T-cell (primary cell): ENCODE data around the gene AVPR1B. TPM values are rescaled to one million over a fixed set of nuclear protein-coding genes. Genes with fewer than 3 reads are reported as not detected.

Source experiments
- ATAC-seq, 4 experiments: fragments of 200-7000 bp in 3 of 4; fragments of 150-1000 bp in 1 of 4; cut with Tn5 transposase; replicated peaks in 1 of 4; 1 replicate in 3 of 4; 2 replicates in 1 of 4; pipeline ENCODE4 v1.10.0; 2021; ENCODE audit warnings: moderate library complexity in 3 of 4, mild to moderate bottlenecking in 2 of 4, moderate number of reproducible peaks in 1 of 4
- CTCF ChIA-PET, 2 donors: fragments of 300-600 bp; sonication (Branson Sonifier 250); formaldehyde crosslinking; loops; one replicate each; lab custom pipeline; 2022; ENCODE audit warnings: antibody characterized with exemption in 2 of 2; lab: Charles Lee
- POLR2A ChIA-PET, 2 donors: fragments of 300-600 bp; sonication (Branson Sonifier 250); formaldehyde crosslinking; loops; one replicate each; lab custom pipeline; 2022; ENCODE audit warnings: antibody characterized with exemption in 2 of 2; lab: Charles Lee
- DNase-seq, 35 experiments: peaks; one replicate each; pipeline versions ENCODE4 v3.0.0 to v3.0.0-alpha.2; 2013 to 2023
- H3K27ac ChIP-seq: one replicate; pipeline ENCODE4 v1.5.1; 2013; ENCODE audit warnings: low read length
- H3K27me3 ChIP-seq, 2 experiments: replicated peaks in 1 of 2; 1 replicate in 1 of 2; 2 replicates in 1 of 2; pipeline versions ENCODE4 v1.6.1 to v1.7.0; 2013; ENCODE audit warnings: low read length in 1 of 2, mixed read lengths in 1 of 2; ENCODE audit not compliant: control insufficient read depth in 2 of 2, insufficient read depth in 2 of 2; ENCODE audit errors: extremely low read depth in 1 of 2
- H3K36me3 ChIP-seq, 2 donors: 1 replicate in 1 of 2; 2 replicates in 1 of 2; pipeline versions ENCODE4 v1.6.1 to v1.7.0; 2013; ENCODE audit warnings: low read length in 1 of 2; ENCODE audit not compliant: control insufficient read depth in 2 of 2, insufficient read depth in 1 of 2; ENCODE audit errors: extremely low read depth in 1 of 2
- H3K4me1 ChIP-seq, 2 experiments: 1 replicate in 1 of 2; 2 replicates in 1 of 2; pipeline versions ENCODE4 v1.6.1 to v1.7.0; 2013; ENCODE audit warnings: low read length in 2 of 2, mixed read lengths in 1 of 2; ENCODE audit not compliant: insufficient read depth in 2 of 2, control insufficient read depth in 1 of 2; ENCODE audit errors: extremely low read depth in 1 of 2
- H3K4me3 ChIP-seq, 2 donors: 1 replicate in 1 of 2; 2 replicates in 1 of 2; pipeline versions ENCODE4 v1.5.1 to v1.7.0; 2013; ENCODE audit warnings: mild to moderate bottlenecking in 2 of 2, low read length in 1 of 2, moderate library complexity in 1 of 2; ENCODE audit not compliant: control insufficient read depth in 1 of 2; ENCODE audit errors: extremely low read depth in 1 of 2
- H3K9me3 ChIP-seq: 2 replicates; pipeline ENCODE4 v1.7.0; 2013
- H3K27ac Mint-ChIP-seq, 2 donors: one replicate each; pipeline ENCODE4 v1.8.0; 2020 to 2021; ENCODE audit warnings: mild to moderate bottlenecking in 2 of 2, mixed read lengths in 2 of 2
- H3K27me3 Mint-ChIP-seq, 2 donors: one replicate each; pipeline ENCODE4 v1.8.0; 2021 to 2022; ENCODE audit warnings: mixed read lengths in 2 of 2
- H3K36me3 Mint-ChIP-seq: one replicate; pipeline ENCODE4 v1.8.0; 2021; ENCODE audit warnings: mixed read lengths
- H3K4me1 Mint-ChIP-seq, 3 donors: one replicate each; pipeline ENCODE4 v1.8.0; 2020 to 2022; ENCODE audit warnings: mixed read lengths in 3 of 3, mild to moderate bottlenecking in 1 of 3
- H3K4me3 Mint-ChIP-seq, 3 donors: one replicate each; pipeline ENCODE4 v1.8.0; 2020 to 2022; ENCODE audit warnings: mild to moderate bottlenecking in 3 of 3, mixed read lengths in 3 of 3, moderate library complexity in 3 of 3
- H3K9me3 Mint-ChIP-seq, 3 donors: one replicate each; pipeline ENCODE4 v1.8.0; 2020 to 2022; ENCODE audit warnings: mixed read lengths in 3 of 3
- WGBS: methylation state at CpG from one replicate; pipeline ENCODE4 v1.1.5; 2013; ENCODE audit warnings: missing lambda C conversion rate; ENCODE audit not compliant: insufficient coverage; 5-methylcytosine and 5-hydroxymethylcytosine counted together
- total RNA-seq, 35 experiments: library from RNA in 6 of 35; stranded (reverse) in 6 of 35; fragments of 120-200 nt in 1 of 35; gene quantifications; one replicate each; pipeline versions ENCODE4 v1.2.1 to v1.2.4 and lab custom pipeline; 2013 to 2026

Gene AVPR1B
- total RNA-seq, 5 donors from 2014 or later (not counting 1 experiment from before 2014, with no cell fraction given): 0.12 to 0.33 TPM; not detected in 3

DNA sequence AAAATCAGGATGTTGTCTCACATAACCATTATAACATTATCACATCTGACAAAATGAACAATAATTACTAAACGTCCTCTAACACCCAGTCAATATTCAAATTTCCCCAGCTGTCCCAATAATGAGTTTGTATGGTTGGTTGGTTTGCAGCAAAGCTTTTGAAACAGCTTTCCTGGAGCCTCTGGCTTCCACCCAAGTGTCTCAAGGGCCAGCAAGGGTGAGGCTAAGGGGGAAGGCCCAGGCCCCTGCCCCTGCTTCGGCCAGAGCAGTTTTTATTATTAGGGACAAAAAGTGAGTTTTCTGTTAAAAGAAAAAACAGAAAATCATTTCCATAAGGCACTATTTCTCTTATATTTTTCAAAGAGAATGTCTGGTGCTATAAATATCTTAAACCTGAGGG is 19.1 kb upstream of the AVPR1B start:
- Histone ChIP-seq H3K27ac (no peak overlapping the region), H3K4me3 (no peak overlapping the region), H3K9me3 (no peaks in the 10 kb centered on the region), H3K36me3 (no peaks in the 10 kb centered on the region), H3K4me1 (peaks cover 0 to under 1% of the 10 kb centered on the region in 2 experiments), H3K27me3 (peaks cover 0 to 18% of the 10 kb centered on the region in 2 experiments)
- WGBS: no CpG with 5 or more reads among the region's 2 CpGs
- no peak overlapping the region for H3K27ac Mint-ChIP-seq
- H3K9me3 Mint-ChIP-seq: no peaks in the 10 kb centered on the region
- no peak for DNase-seq
- ChIA-PET POLR2A (no interaction called here), CTCF (no interaction called here)
- H3K4me3 Mint-ChIP-seq: no peak overlapping the region
- no peak for ATAC-seq
- no peaks in the 10 kb centered on the region for H3K4me1 Mint-ChIP-seq
- H3K27me3 Mint-ChIP-seq: peaks cover 20 to 34% of the 10 kb centered on the region in 2 donors
- no peaks in the 10 kb centered on the region for H3K36me3 Mint-ChIP-seq

DNA sequence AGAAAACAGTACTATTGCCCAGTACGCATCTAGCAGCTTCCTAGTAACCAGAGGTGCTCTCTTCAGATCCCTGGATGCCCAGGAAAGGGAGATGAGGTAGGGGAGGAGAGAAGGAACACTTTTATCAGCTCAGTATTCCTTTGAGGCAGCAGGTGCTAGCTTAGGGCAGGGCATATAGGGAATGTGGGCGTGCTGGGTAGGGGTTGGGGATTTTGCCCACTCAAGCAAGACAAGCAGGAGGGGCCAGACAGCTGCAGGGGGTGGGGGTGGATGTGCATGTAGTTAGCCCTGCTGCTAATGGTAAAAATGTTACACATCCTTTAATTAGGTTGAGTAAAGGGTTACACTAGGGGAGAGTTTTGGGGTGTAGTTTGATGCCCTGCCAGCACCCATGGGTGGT is 18.1 kb upstream of the AVPR1B start:
- Histone ChIP-seq H3K27me3 (peaks cover 0 to 17% of the 10 kb centered on the region in 2 experiments), H3K27ac (no peak overlapping the region), H3K4me3 (no peak overlapping the region), H3K4me1 (no peaks in the 10 kb centered on the region), H3K9me3 (no peaks in the 10 kb centered on the region), H3K36me3 (no peaks in the 10 kb centered on the region)
- ChIA-PET CTCF (no interaction called here), POLR2A (no interaction called here)
- ATAC-seq (no peak), DNase-seq (no peak)
- Mint-ChIP-seq H3K27me3 (peaks cover 26 to 29% of the 10 kb centered on the region in 2 donors), H3K9me3 (no peaks in the 10 kb centered on the region), H3K4me1 (no peaks in the 10 kb centered on the region), H3K36me3 (no peaks in the 10 kb centered on the region), H3K4me3 (no peak overlapping the region), H3K27ac (no peak overlapping the region)
- 86% methylated on average over 2 of the region's 2 CpGs for WGBS

DNA sequence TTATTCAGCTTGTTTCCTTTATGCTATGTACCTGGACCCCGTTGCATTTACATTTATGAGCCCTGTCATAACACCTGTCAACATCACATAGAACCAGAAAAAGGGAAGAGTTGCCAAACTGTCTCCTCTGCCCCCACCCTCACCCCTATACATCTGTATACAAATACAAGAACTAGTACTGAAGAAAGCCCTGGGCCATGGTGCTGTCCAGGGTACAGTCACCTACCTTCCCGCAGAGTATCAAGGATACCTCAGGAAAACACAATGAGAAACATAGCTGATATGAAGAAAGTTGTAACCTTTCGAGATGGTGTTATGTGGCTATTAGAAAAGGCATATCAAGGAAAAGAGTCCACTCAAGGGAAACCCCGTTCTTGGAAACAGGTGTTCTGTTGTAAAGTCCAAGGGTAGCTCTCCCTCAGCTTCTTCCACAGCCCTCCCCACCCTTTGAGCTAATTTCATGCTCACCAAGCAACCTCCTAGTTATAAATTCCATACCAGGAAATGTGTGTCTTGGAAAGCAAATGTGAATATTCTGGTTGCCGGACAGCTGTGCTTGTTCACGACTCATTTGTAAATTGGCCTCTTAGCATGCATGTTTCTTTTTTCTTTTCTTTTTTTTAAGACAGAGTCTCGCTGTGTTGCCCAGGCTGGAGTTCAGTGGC is 16.7 kb upstream of the AVPR1B start:
- H3K36me3 ChIP-seq: no peaks in the 10 kb centered on the region
- ATAC-seq: no peak
- no peaks in the 10 kb centered on the region for H3K9me3 ChIP-seq
- DNase-seq: no peak
- no peak overlapping the region for H3K27ac ChIP-seq
- POLR2A ChIA-PET: no interaction called here
- Mint-ChIP-seq H3K27ac (no peak overlapping the region), H3K36me3 (no peaks in the 10 kb centered on the region), H3K9me3 (no peaks in the 10 kb centered on the region), H3K27me3 (peaks cover 25% of the 10 kb centered on the region in 2 donors), H3K4me3 (no peak overlapping the region), H3K4me1 (no peaks in the 10 kb centered on the region)
- no peak overlapping the region for H3K4me3 ChIP-seq
- peaks cover 0 to 15% of the 10 kb centered on the region in 2 experiments for H3K27me3 ChIP-seq
- WGBS: 60% methylated on average over 1 of the region's 7 CpGs
- CTCF ChIA-PET: no interaction called here
- H3K4me1 ChIP-seq: no peaks in the 10 kb centered on the region

DNA sequence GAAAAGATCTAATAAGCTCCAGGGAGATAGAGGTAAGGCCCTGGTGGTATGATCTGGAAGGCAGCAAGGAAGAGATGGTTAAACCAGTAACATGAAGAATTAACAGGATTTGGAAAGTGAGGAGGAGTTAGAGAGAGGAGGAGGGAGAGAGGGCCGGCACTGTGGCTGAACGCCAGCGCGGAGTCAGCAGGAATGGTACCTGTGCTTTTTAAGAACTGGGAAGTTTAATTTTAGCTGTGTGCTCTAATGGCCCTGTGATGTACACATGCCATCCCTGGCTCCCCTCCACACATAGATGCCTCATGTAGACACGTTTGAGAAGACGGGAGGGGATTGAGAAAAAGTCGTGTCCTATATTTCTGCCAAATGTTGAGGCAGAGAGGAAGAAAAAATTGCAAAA is 13.8 kb upstream of the AVPR1B start:
- peaks cover 34 to 36% of the 10 kb centered on the region in 2 donors for H3K27me3 Mint-ChIP-seq
- 92% methylated on average over 3 of the region's 7 CpGs for WGBS

DNA sequence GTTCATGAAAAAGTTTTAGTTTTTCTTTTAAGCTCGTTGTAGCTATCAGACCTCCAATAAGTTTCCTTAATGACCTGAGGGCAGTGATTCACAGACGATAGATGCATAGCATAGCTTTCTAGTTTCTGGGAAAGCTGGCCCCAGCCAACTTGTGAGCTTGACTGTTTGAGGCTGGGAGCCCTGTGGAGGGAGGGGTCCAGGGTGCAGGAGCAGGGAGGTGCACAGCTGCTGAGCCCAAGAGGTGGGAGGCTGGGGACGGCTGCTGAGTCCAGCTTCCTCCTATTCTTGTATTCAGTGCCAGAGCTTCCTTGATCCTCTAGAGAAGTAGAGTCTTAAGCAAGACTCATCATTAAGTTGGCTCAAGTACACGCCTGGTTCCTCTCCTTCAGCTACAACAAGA is 11.0 kb upstream of the AVPR1B start:
- Histone ChIP-seq H3K4me1 (no peaks in the 10 kb centered on the region), H3K4me3 (no peak overlapping the region), H3K27ac (no peak overlapping the region), H3K36me3 (no peaks in the 10 kb centered on the region), H3K9me3 (no peaks in the 10 kb centered on the region), H3K27me3 (peaks cover 0 to 32% of the 10 kb centered on the region in 2 experiments)
- H3K9me3 Mint-ChIP-seq: no peaks in the 10 kb centered on the region
- no peaks in the 10 kb centered on the region for H3K4me1 Mint-ChIP-seq
- H3K4me3 Mint-ChIP-seq: no peak overlapping the region
- 64% methylated on average over 3 of the region's 4 CpGs for WGBS
- CTCF ChIA-PET: no interaction called here
- H3K27me3 Mint-ChIP-seq: peaks cover 36 to 42% of the 10 kb centered on the region in 2 donors
- POLR2A ChIA-PET: interaction anchor here in 1 of 2 donors (0.7 kb wide), 1 partner anchor 1837 kb away, joined by 4 read pairs; no protein-coding TSS in a partner anchor
- no peak overlapping the region for H3K27ac Mint-ChIP-seq
- ATAC-seq (no peak), DNase-seq (no peak)
- no peaks in the 10 kb centered on the region for H3K36me3 Mint-ChIP-seq

More for the DNA sequence above, 13.8 kb upstream of the AVPR1B start:
- no peaks in the 10 kb centered on the region for H3K36me3 Mint-ChIP-seq
- Histone ChIP-seq H3K27ac (no peak overlapping the region), H3K4me3 (no peak overlapping the region), H3K36me3 (no peaks in the 10 kb centered on the region), H3K27me3 (peaks cover 0 to 34% of the 10 kb centered on the region in 2 experiments), H3K9me3 (no peaks in the 10 kb centered on the region), H3K4me1 (no peaks in the 10 kb centered on the region)
- H3K9me3 Mint-ChIP-seq: no peaks in the 10 kb centered on the region
- H3K4me3 Mint-ChIP-seq: no peak overlapping the region
- DNase-seq (no peak), ATAC-seq (no peak)
- H3K4me1 Mint-ChIP-seq: no peaks in the 10 kb centered on the region
- CTCF ChIA-PET: no interaction called here
- POLR2A ChIA-PET: no interaction called here
- H3K27ac Mint-ChIP-seq: no peak overlapping the region

DNA sequence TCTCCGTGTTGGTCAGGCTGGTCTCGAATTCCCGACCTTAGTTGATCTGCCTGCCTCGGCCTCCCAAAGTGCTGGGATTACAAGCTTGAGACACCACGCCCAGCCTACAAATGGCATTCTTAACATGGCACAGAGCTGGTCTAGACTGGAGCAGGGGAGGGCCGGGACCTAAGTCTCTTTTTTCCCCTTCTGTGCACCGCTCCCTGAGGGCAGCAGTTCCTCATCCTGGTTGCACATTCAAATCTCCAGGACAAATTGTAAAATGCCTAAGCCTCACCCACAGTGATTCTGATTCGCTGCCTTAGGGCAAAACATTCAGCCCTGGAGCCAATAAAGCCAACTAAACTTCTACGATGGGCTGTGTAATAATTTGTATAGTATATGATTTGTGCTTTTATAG is 10.1 kb upstream of the AVPR1B start:
- Mint-ChIP-seq H3K27ac (no peak overlapping the region), H3K4me3 (no peak overlapping the region), H3K4me1 (no peaks in the 10 kb centered on the region), H3K27me3 (peaks cover 40 to 45% of the 10 kb centered on the region in 2 donors), H3K9me3 (peaks cover 3 to 5% (median 3%) of the 10 kb centered on the region in 3 donors), H3K36me3 (no peaks in the 10 kb centered on the region)
- Histone ChIP-seq H3K4me1 (no peaks in the 10 kb centered on the region), H3K9me3 (no peaks in the 10 kb centered on the region), H3K27me3 (peaks cover 0 to 33% of the 10 kb centered on the region in 2 experiments), H3K27ac (no peak overlapping the region), H3K36me3 (no peaks in the 10 kb centered on the region), H3K4me3 (no peak overlapping the region)
- CTCF ChIA-PET: no interaction called here
- ATAC-seq: no peak
- WGBS: 88% methylated on average over 7 of the region's 9 CpGs
- no peak for DNase-seq
- POLR2A ChIA-PET: interaction anchor here in 1 of 2 donors (0.7 kb wide), 1 partner anchor 72 kb away, joined by 3 read pairs; no protein-coding TSS in a partner anchor
